ENCODE results near the gene CDH18.

CDH18 gene

DNA sequence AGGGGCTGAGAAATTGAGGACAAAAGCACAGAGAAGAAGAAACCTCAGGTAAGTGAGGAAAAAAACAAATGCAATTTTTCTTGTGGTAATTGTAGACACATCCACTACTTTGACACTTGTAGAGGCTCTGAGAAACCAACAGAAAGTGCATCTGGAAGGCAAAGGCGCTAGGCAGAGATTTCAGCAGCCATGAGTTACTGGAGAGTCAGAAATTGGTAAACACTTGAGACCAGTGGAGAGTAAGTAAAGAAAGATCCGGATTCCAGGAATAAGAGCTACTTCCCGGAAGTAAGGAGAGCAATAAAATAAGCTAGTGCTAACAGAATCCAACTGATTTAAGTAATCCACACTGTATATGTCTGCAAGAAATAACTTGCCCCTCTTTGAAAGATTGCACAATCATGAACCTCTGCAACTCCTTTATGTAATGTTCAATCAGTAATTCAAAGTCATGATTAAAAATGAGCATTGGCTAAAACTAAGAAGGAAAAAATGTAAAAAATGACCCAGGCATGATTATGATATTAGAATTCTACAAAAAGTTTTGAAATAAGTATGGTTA lies 382.1 kb downstream of the CDH18 start:
- H3K9me3 ChIP-seq (ENCODE audit: control insufficient read depth, insufficient read depth, low read length), result no peaks in the 10 kb centered on the region; the same call in 1 of the 2 replicates
- H3K9ac ChIP-seq (ENCODE audit: low read depth, low read length), result no peak overlapping the region
- no peaks in the 10 kb centered on the region; the same call in 1 of the 2 replicates for H3K4me1 ChIP-seq (ENCODE audit: insufficient read depth, low read length)
- H3K36me3 ChIP-seq (ENCODE audit: insufficient read depth, low read length), result no peaks in the 10 kb centered on the region

GRCh38 chr5:19584131-19584530 lies 403.9 kb downstream of the CDH18 start:
- Histone ChIP-seq H3K9me3 (ENCODE audit: control insufficient read depth, insufficient read depth, low read length) (no peaks in the 10 kb centered on the region), H3K9ac (ENCODE audit: low read depth, low read length) (no peak overlapping the region), H3K36me3 (ENCODE audit: insufficient read depth, low read length) (no peaks in the 10 kb centered on the region), H3K4me1 (ENCODE audit: insufficient read depth, low read length) (no peaks in the 10 kb centered on the region; the same call in 1 of the 2 replicates)

DNA sequence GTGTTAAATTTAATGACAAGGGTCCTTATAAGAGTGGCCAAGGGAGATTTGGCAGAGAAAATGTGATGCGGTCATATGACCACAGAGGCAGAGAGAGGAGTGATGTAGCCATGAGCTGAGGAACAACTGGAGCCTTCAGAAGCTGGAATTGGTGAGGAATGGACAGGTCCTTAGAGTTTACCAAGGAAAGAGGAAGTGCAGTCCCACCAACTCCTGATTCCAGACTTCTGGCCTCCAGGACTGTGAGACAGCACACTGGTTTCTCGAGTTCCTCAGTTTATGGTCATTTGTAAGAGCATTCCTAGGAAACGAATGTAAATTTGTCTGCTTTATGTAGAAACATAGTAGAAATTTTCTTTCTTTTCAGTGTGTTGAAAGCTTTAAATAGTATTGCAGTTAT lies 410.1 kb downstream of the CDH18 start:
- no peaks in the 10 kb centered on the region for H3K9me3 ChIP-seq (ENCODE audit: control insufficient read depth, insufficient read depth, low read length)
- no peak overlapping the region for H3K9ac ChIP-seq (ENCODE audit: low read depth, low read length)
- H3K36me3 ChIP-seq (ENCODE audit: insufficient read depth, low read length), result no peaks in the 10 kb centered on the region
- H3K4me1 ChIP-seq (ENCODE audit: insufficient read depth, low read length), result no peaks in the 10 kb centered on the region

GRCh38 chr5:19568004-19568403 lies 420.0 kb downstream of the CDH18 start:
- Histone ChIP-seq H3K4me1 (ENCODE audit: insufficient read depth, low read length) (no peaks in the 10 kb centered on the region), H3K9ac (ENCODE audit: low read depth, low read length) (no peak overlapping the region), H3K36me3 (ENCODE audit: insufficient read depth, low read length) (no peaks in the 10 kb centered on the region), H3K9me3 (ENCODE audit: control insufficient read depth, insufficient read depth, low read length) (no peaks in the 10 kb centered on the region)

DNA sequence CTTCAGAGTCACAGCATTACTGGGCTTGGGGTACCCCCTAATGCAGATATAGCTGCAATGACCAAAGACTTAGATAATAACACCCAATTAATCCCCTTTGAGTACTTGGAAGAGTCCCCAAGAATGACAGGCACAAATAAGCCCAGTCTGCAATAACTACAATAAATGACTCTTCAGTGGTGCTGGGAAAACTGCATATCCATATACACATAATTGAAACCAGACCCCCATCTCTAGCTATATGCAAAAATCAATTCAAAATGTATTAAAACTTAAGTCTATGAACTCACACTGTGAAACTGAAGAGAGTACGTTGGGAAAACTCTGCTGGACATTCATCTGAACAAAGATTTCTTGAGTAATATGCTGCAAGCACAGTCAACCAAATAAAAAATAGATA lies 422.5 kb downstream of the CDH18 start:
- Histone ChIP-seq H3K9me3 (ENCODE audit: control insufficient read depth, insufficient read depth, low read length) (no peaks in the 10 kb centered on the region), H3K9ac (ENCODE audit: low read depth, low read length) (no peak overlapping the region), H3K4me1 (ENCODE audit: insufficient read depth, low read length) (no peaks in the 10 kb centered on the region), H3K36me3 (ENCODE audit: insufficient read depth, low read length) (no peaks in the 10 kb centered on the region)

DNA sequence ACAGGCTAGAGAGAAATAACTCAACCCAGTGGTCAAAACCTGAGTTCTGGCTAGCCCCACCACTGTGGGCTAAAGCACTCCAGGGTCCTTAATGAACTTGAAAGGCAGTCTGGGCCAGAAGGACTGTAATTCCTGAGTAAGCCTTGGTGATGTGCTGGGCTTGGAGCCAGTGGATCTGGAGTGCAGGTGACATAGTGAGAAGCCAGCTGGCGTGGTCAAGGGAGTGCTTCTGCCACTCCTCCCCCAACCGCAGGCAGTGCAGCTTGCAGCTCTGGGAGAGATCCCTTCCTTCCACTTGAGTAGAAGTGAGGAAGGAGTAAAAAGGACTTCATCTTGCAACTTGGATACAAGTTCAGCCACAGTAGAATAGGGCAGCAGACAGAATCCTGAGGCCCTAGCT lies 424.0 kb downstream of the CDH18 start:
- Histone ChIP-seq H3K36me3 (ENCODE audit: insufficient read depth, low read length) (no peaks in the 10 kb centered on the region), H3K9me3 (ENCODE audit: control insufficient read depth, insufficient read depth, low read length) (no peaks in the 10 kb centered on the region), H3K4me1 (ENCODE audit: insufficient read depth, low read length) (no peaks in the 10 kb centered on the region), H3K9ac (ENCODE audit: low read depth, low read length) (no peak overlapping the region)

GRCh38 chr5:19555876-19556275 lies 432.1 kb downstream of the CDH18 start:
- H3K4me1 ChIP-seq (ENCODE audit: insufficient read depth, low read length), result no peaks in the 10 kb centered on the region
- H3K9me3 ChIP-seq (ENCODE audit: control insufficient read depth, insufficient read depth, low read length), result no peaks in the 10 kb centered on the region; the same call in 1 of the 2 replicates
- no peaks in the 10 kb centered on the region for H3K36me3 ChIP-seq (ENCODE audit: insufficient read depth, low read length)
- no peak overlapping the region for H3K9ac ChIP-seq (ENCODE audit: low read depth, low read length)

DNA sequence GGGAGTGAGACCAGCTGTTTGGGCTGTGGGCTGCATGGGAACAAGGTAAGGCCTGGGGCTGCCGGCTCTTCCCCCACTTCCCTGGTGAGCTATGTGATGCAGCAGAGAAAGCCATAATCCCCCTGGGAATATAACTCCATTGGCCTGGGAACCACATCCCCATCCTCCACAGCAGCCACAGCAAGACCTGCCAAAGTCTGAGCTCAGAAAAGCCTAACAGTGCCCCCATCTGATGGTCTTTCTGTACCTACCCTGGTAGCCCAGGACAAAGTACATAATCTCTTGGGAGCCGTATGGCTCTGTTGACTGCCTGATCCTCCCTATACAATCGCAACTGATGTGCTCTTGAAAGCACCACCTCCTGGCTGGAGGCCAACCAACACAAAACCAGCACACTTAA lies 432.6 kb downstream of the CDH18 start:
- H3K4me1 ChIP-seq (ENCODE audit: insufficient read depth, low read length), result no peaks in the 10 kb centered on the region
- no peaks in the 10 kb centered on the region for H3K36me3 ChIP-seq (ENCODE audit: insufficient read depth, low read length)
- no peak overlapping the region for H3K9ac ChIP-seq (ENCODE audit: low read depth, low read length)
- H3K9me3 ChIP-seq (ENCODE audit: control insufficient read depth, insufficient read depth, low read length), result no peaks in the 10 kb centered on the region; the same call in 1 of the 2 replicates

DNA sequence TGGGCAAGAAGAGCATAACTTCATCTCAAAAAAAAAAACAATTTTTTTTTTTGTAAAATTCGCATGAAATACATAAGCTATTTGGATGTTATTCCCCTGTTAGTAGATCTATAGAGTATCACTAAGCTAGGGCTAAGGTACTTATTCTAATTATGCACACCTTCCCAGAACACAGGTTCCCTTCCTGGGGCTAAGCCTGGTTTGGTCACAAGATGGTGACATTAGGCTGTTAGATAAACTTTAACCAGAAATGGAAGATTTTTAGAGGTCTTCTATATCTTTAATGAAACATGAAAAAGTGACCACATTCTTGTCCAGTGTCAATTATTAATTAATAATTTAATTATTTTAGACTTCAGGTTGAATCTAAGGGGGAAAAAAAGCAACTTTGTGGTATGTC lies 433.5 kb downstream of the CDH18 start:
- no peaks in the 10 kb centered on the region for H3K4me1 ChIP-seq (ENCODE audit: insufficient read depth, low read length)
- H3K9ac ChIP-seq (ENCODE audit: low read depth, low read length), result no peak overlapping the region
- no peaks in the 10 kb centered on the region for H3K36me3 ChIP-seq (ENCODE audit: insufficient read depth, low read length)
- H3K9me3 ChIP-seq (ENCODE audit: control insufficient read depth, insufficient read depth, low read length), result no peaks in the 10 kb centered on the region; the same call in 1 of the 2 replicates

- H3K9me3 ChIP-seq (ENCODE audit: control insufficient read depth, insufficient read depth, low read length), result no peaks in the 10 kb centered on the region
- no peaks in the 10 kb centered on the region for H3K4me1 ChIP-seq (ENCODE audit: insufficient read depth, low read length)
- no peaks in the 10 kb centered on the region for H3K36me3 ChIP-seq (ENCODE audit: insufficient read depth, low read length)
- no peak overlapping the region for H3K9ac ChIP-seq (ENCODE audit: low read depth, low read length)
Observed at GRCh38 chr5:19547640-19548039, 440.4 kb downstream of the CDH18 start.

DNA sequence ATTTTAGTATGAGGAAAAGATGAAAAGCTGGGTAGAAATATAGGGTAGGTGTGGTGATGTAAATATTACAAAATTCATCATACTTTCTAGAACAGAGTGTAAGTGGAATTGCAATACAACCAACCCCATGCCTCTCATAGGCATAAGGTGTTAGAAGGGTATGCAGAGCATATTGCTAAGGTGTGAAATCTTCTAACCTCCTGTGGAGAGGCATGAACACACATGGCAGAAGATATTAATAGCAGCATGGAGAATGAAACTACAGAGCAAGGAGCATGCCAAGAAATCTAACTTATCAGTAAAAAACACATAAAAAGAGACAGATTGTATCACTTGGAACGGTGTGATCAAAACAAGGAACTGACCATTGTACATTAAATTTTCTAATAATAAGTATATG lies 441.5 kb downstream of the CDH18 start:
- H3K9ac ChIP-seq (ENCODE audit: low read depth, low read length), result no peak overlapping the region
- no peaks in the 10 kb centered on the region; the same call in 1 of the 2 replicates for H3K9me3 ChIP-seq (ENCODE audit: control insufficient read depth, insufficient read depth, low read length)
- H3K36me3 ChIP-seq (ENCODE audit: insufficient read depth, low read length), result no peaks in the 10 kb centered on the region
- H3K4me1 ChIP-seq (ENCODE audit: insufficient read depth, low read length), result no peaks in the 10 kb centered on the region

GRCh38 chr5:19538607-19539006 lies 449.4 kb downstream of the CDH18 start:
- Histone ChIP-seq H3K9me3 (ENCODE audit: control insufficient read depth, insufficient read depth, low read length) (no peaks in the 10 kb centered on the region; the same call in 1 of the 2 replicates), H3K4me1 (ENCODE audit: insufficient read depth, low read length) (no peaks in the 10 kb centered on the region), H3K36me3 (ENCODE audit: insufficient read depth, low read length) (no peaks in the 10 kb centered on the region), H3K9ac (ENCODE audit: low read depth, low read length) (no peak overlapping the region)

DNA sequence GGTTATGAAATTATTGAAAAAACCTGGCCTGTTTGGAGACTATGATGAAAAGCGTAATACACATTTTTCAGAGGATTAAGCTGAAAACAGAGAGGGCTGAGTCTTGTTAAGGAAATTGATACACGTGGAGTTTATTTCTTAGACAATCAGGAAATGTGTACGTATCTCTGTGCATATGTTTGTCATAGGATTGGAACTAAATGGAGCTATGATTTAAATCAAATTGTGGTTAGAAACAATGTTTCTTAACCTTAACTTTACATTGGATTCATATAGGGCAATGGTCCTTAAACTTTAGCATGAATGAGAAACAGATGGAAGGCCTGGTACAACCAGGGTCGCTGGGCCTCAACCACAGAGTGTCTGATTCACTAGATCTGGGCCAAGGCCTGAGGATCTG lies 451.6 kb downstream of the CDH18 start:
- Histone ChIP-seq H3K9ac (ENCODE audit: low read depth, low read length) (no peak overlapping the region), H3K4me1 (ENCODE audit: insufficient read depth, low read length) (no peaks in the 10 kb centered on the region; the same call in 1 of the 2 replicates), H3K36me3 (ENCODE audit: insufficient read depth, low read length) (no peaks in the 10 kb centered on the region), H3K9me3 (ENCODE audit: control insufficient read depth, insufficient read depth, low read length) (no peaks in the 10 kb centered on the region; the same call in none of the 2 replicates)

DNA sequence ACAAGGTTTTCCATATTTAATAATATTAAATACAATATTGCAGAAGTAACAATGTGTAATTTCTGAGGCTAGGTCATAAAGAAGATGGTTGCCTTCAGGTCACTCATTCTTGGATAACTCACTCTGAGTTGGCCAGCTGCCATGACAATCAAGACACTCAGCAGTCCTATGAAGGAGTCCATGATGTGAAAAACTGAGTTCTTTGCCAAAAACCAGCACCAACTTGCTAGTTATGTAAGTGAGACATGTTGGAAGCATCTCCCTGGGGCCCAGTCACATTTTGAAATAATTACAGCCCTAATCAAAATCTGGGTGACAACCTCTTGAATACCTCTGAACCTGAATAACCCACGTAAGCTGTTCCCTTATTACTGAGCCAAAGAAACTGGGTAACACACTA lies 453.2 kb downstream of the CDH18 start:
- Histone ChIP-seq H3K9me3 (ENCODE audit: control insufficient read depth, insufficient read depth, low read length) (no peaks in the 10 kb centered on the region; the same call in 1 of the 2 replicates), H3K9ac (ENCODE audit: low read depth, low read length) (no peak overlapping the region), H3K36me3 (ENCODE audit: insufficient read depth, low read length) (no peaks in the 10 kb centered on the region), H3K4me1 (ENCODE audit: insufficient read depth, low read length) (no peaks in the 10 kb centered on the region; the same call in 1 of the 2 replicates)

GRCh38 chr5:19532936-19533335 lies 455.1 kb downstream of the CDH18 start:
- no peaks in the 10 kb centered on the region for H3K36me3 ChIP-seq (ENCODE audit: insufficient read depth, low read length)
- H3K9me3 ChIP-seq (ENCODE audit: control insufficient read depth, insufficient read depth, low read length), result no peaks in the 10 kb centered on the region; the same call in 1 of the 2 replicates
- no peak overlapping the region for H3K9ac ChIP-seq (ENCODE audit: low read depth, low read length)
- no peaks in the 10 kb centered on the region; the same call in 1 of the 2 replicates for H3K4me1 ChIP-seq (ENCODE audit: insufficient read depth, low read length)

All from ES-I3 (cell line).